H1 (cell line): ENCODE results near the gene KNCN. TPM values are rescaled to one million over a fixed set of nuclear protein-coding genes. Genes with fewer than 3 reads are reported as not detected.
A peak's percentile ranks its signal among the peaks of the same experiment; 100 is the strongest.

Experiments used
- CTCF ChIA-PET: fragments of 300-600 bp; sonication (Branson Sonifier 250); formaldehyde crosslinking; loops from one replicate; lab custom pipeline; 2021; ENCODE audit not compliant: partially characterized antibody; lab: Charles Lee
- POLR2A ChIA-PET: fragments of 300-600 bp; sonication (Branson Sonifier 250); formaldehyde crosslinking; loops from one replicate; lab custom pipeline; 2021; ENCODE audit warnings: inconsistent platforms; ENCODE audit not compliant: partially characterized antibody; lab: Charles Lee
- DNase-seq, 2 experiments: peaks; one replicate each; pipeline versions ENCODE4 v3.0.0 to v3.0.0-alpha.2; 2010 to 2022; ENCODE audit warnings: low spot score in 2 of 2, low read depth in 1 of 2, mixed read lengths in 1 of 2
- FAIRE-seq: peaks from 2 replicates; lab custom pipeline; 2011; peaks lifted over from hg19 to GRCh38; lab: Jason Lieb, UNC
- H2AFZ ChIP-seq: 2 replicates; pipeline ENCODE4 v1.8.1; 2012; ENCODE audit warnings: low read length, inconsistent platforms
- H2AK5ac ChIP-seq: 2 replicates; pipeline ENCODE4 v1.6.1; 2013; ENCODE audit warnings: low read depth, low read length
- H2BK120ac ChIP-seq: replicated peaks from 2 replicates; pipeline ENCODE3; 2013; ENCODE audit warnings: low read depth, low read length, inconsistent platforms
- H2BK12ac ChIP-seq: 2 replicates; pipeline ENCODE4 v1.6.1; 2013; ENCODE audit warnings: low read depth, low read length
- H2BK15ac ChIP-seq: 2 replicates; pipeline ENCODE4 v1.6.1; 2013; ENCODE audit warnings: low read length
- H2BK20ac ChIP-seq: 2 replicates; pipeline ENCODE4 v1.6.1; 2013; ENCODE audit warnings: low read length
- H2BK5ac ChIP-seq: 2 replicates; pipeline ENCODE4 v1.6.1; 2013; ENCODE audit warnings: low read depth, low read length
- H3K14ac ChIP-seq: 2 replicates; pipeline ENCODE4 v1.6.1; 2013; ENCODE audit warnings: inconsistent platforms; ENCODE audit not compliant: insufficient read length
- H3K18ac ChIP-seq: 2 replicates; pipeline ENCODE4 v1.6.1; 2013; ENCODE audit warnings: low read length; ENCODE audit errors: extremely low read depth
- H3K23ac ChIP-seq: 2 replicates; pipeline ENCODE4 v1.6.1; 2013; ENCODE audit warnings: inconsistent platforms; ENCODE audit not compliant: insufficient read length
- H3K23me2 ChIP-seq: 2 replicates; pipeline ENCODE4 v1.6.1; 2013; ENCODE audit warnings: low read depth, low read length
- H3K27ac ChIP-seq: 2 replicates; pipeline ENCODE4 v1.6.1; 2011; ENCODE audit warnings: low read depth, low read length, inconsistent platforms
- H3K27me3 ChIP-seq, 4 experiments: replicated peaks in 1 of 4; 1 replicate in 1 of 4; 2 replicates in 3 of 4; pipeline versions ENCODE4 v1.6.1 to v1.8.1; 2011 to 2013; ENCODE audit warnings: low read length in 3 of 4, mild to moderate bottlenecking in 3 of 4, inconsistent platforms in 2 of 4, mixed read lengths in 2 of 4, moderate library complexity in 1 of 4; ENCODE audit not compliant: control insufficient read depth in 3 of 4, insufficient read depth in 3 of 4; ENCODE audit errors: extremely low read depth in 1 of 4
- H3K36me3 ChIP-seq, 4 experiments: 2 replicates each; pipeline versions ENCODE4 v1.6.1 to v1.8.1; 2011 to 2013; ENCODE audit warnings: mild to moderate bottlenecking in 4 of 4, low read length in 3 of 4, moderate library complexity in 2 of 4, control low read depth in 1 of 4, inconsistent platforms in 1 of 4; ENCODE audit not compliant: insufficient read depth in 4 of 4, control insufficient read depth in 2 of 4
- H3K4ac ChIP-seq: replicated peaks from 2 replicates; pipeline ENCODE3; 2013; ENCODE audit warnings: low read length, low read depth, mixed read lengths, inconsistent platforms; ENCODE audit not compliant: insufficient read length
- H3K4me1 ChIP-seq, 4 experiments: replicated peaks in 1 of 4; 1 replicate in 1 of 4; 2 replicates in 3 of 4; pipeline versions ENCODE4 v1.6.1 to v1.8.1; 2011 to 2013; ENCODE audit warnings: low read length in 3 of 4, inconsistent platforms in 2 of 4, mixed read lengths in 1 of 4; ENCODE audit not compliant: insufficient read depth in 4 of 4, control insufficient read depth in 3 of 4
- H3K4me2 ChIP-seq, 2 experiments: 2 replicates each; pipeline versions ENCODE4 v1.6.1 to v1.8.1; 2011 to 2013; ENCODE audit warnings: low read depth in 2 of 2, low read length in 2 of 2, control low read depth in 1 of 2, inconsistent platforms in 1 of 2, mild to moderate bottlenecking in 1 of 2; ENCODE audit not compliant: insufficient read depth in 1 of 2
- H3K4me3 ChIP-seq, 4 experiments: fragments of 200-600, 300-600 bp in 1 of 4; sonication (generic), shearing (Covaris generic), sonication (Bioruptor Twin) in 1 of 4; 2 replicates each; pipeline versions ENCODE4 v1.5.1 to v1.8.1; 2011 to 2016; ENCODE audit warnings: low read length in 4 of 4, low read depth in 3 of 4, control low read depth in 2 of 4, inconsistent platforms in 2 of 4, mild to moderate bottlenecking in 2 of 4, mixed read lengths in 1 of 4, moderate library complexity in 1 of 4; ENCODE audit not compliant: insufficient read depth in 2 of 4; ENCODE audit errors: extremely low read depth in 1 of 4
- H3K56ac ChIP-seq: replicated peaks from 2 replicates; pipeline ENCODE3; 2013; ENCODE audit warnings: low read depth, mild to moderate bottlenecking, mixed read lengths, low read length, inconsistent platforms; ENCODE audit not compliant: insufficient read length
- H3K79me1 ChIP-seq: 2 replicates; pipeline ENCODE4 v1.6.1; 2013; ENCODE audit warnings: low read depth, low read length, control low read depth
- H3K79me2 ChIP-seq, 2 experiments: 2 replicates each; pipeline versions ENCODE4 v1.6.1 to v1.8.1; 2012 to 2013; ENCODE audit warnings: low read length in 2 of 2, mild to moderate bottlenecking in 2 of 2, inconsistent platforms in 1 of 2; ENCODE audit not compliant: insufficient read depth in 2 of 2, control insufficient read depth in 1 of 2
- H3K9ac ChIP-seq, 4 experiments: replicated peaks in 1 of 4; 1 replicate in 1 of 4; 2 replicates in 3 of 4; pipeline versions ENCODE4 v1.6.1 to v1.8.1; 2011 to 2013; ENCODE audit warnings: low read depth in 3 of 4, low read length in 3 of 4, control low read depth in 2 of 4, mild to moderate bottlenecking in 2 of 4, moderate library complexity in 2 of 4, inconsistent platforms in 1 of 4; ENCODE audit errors: extremely low read depth in 1 of 4
- H3K9me3 ChIP-seq, 2 experiments: 2 replicates each; pipeline versions ENCODE4 v1.6.1 to v1.8.1; 2012 to 2013; ENCODE audit warnings: mild to moderate bottlenecking in 2 of 2, moderate library complexity in 2 of 2, control low read depth in 1 of 2, inconsistent platforms in 1 of 2, low read depth in 1 of 2, low read length in 1 of 2, mixed read lengths in 1 of 2; ENCODE audit not compliant: insufficient read depth in 2 of 2
- H4K20me1 ChIP-seq, 2 experiments: replicated peaks in 1 of 2; 2 replicates each; pipeline versions ENCODE3 to v1.8.1; 2011 to 2013; ENCODE audit warnings: inconsistent platforms in 2 of 2, low read length in 2 of 2, mild to moderate bottlenecking in 1 of 2; ENCODE audit not compliant: insufficient read depth in 2 of 2, control insufficient read depth in 1 of 2
- H4K5ac ChIP-seq: 2 replicates; pipeline ENCODE4 v1.6.1; 2013; ENCODE audit warnings: low read length, low read depth, mixed read lengths, inconsistent platforms; ENCODE audit not compliant: insufficient read length
- H4K8ac ChIP-seq: 2 replicates; pipeline ENCODE4 v1.8.0; 2013; ENCODE audit warnings: mild to moderate bottlenecking, moderate library complexity, low read length, inconsistent platforms; ENCODE audit not compliant: insufficient read depth; ENCODE audit errors: extremely low read depth
- H4K91ac ChIP-seq: replicated peaks from 2 replicates; pipeline ENCODE3; 2013; ENCODE audit warnings: low read length, mixed read lengths, inconsistent platforms; ENCODE audit not compliant: insufficient read length
- CTCF ChIP-seq, 3 experiments: IDR thresholded peaks; 1 replicate in 2 of 3; 2 replicates in 1 of 3; pipeline versions ENCODE4 v1.5.1 to v1.6.1; 2011; ENCODE audit warnings: low read length in 3 of 3, mild to moderate bottlenecking in 3 of 3, inconsistent platforms in 2 of 3, low read depth in 1 of 3, moderate library complexity in 1 of 3; ENCODE audit not compliant: insufficient read depth in 1 of 3; ENCODE audit errors: control extremely low read depth in 1 of 3
- KDM1A ChIP-seq: fragments of 200-600, 300-600 bp; sonication (generic); IDR thresholded peaks from 2 replicates; pipeline ENCODE4 v1.7.1; 2016; ENCODE audit warnings: mild to moderate bottlenecking, low read length, borderline replicate concordance
- RAD21 ChIP-seq, 2 experiments: IDR thresholded peaks in 1 of 2; conservative IDR thresholded peaks in 1 of 2; 2 replicates each; pipeline ENCODE4 v1.6.1; 2011; ENCODE audit warnings: low read depth in 2 of 2, low read length in 2 of 2, improper control_type of control experiment in 1 of 2, inconsistent platforms in 1 of 2, mild to moderate bottlenecking in 1 of 2, moderate library complexity in 1 of 2
- RXRA ChIP-seq: IDR thresholded peaks from 2 replicates; pipeline ENCODE4 v1.6.1; 2011; ENCODE audit warnings: low read depth, mild to moderate bottlenecking, low read length, moderate library complexity; ENCODE audit not compliant: insufficient read depth
- SIN3A ChIP-seq, 2 experiments: IDR thresholded peaks in 1 of 2; conservative IDR thresholded peaks in 1 of 2; 2 replicates each; pipeline ENCODE4 v1.6.1; 2011 to 2012; ENCODE audit warnings: low read length in 2 of 2, improper control_type of control experiment in 1 of 2, low read depth in 1 of 2, mild to moderate bottlenecking in 1 of 2
- TBP ChIP-seq: IDR thresholded peaks from 2 replicates; pipeline ENCODE4 v1.6.1; 2011; ENCODE audit warnings: low read depth, low read length, improper control_type of control experiment
- TCF12 ChIP-seq: IDR thresholded peaks from 2 replicates; pipeline ENCODE4 v1.6.1; 2011; ENCODE audit warnings: low read depth, mild to moderate bottlenecking, low read length
- ZNF274 ChIP-seq: IDR thresholded peaks from 2 replicates; pipeline ENCODE4 v1.7.0; 2012; ENCODE audit warnings: low read length, borderline replicate concordance; ENCODE audit errors: extremely low read depth
- WGBS, 2 experiments: shearing (Covaris generic) in 1 of 2; methylation state at CpG; one replicate each; pipeline versions ENCODE4 v1.1.6 to v1.1.7; 2013 to 2015; ENCODE audit warnings: low lambda C conversion rate in 2 of 2, mixed read lengths in 2 of 2, inconsistent platforms in 1 of 2, low coverage in 1 of 2, missing lambda C conversion rate in 1 of 2; ENCODE audit not compliant: insufficient replicate concordance in 2 of 2, insufficient coverage in 1 of 2, insufficient read length in 1 of 2; ENCODE audit errors: extremely low coverage in 1 of 2, missing lambda C conversion rate in 1 of 2; 5-methylcytosine and 5-hydroxymethylcytosine counted together
- polyA plus RNA-seq, 7 experiments: library from polyadenylated mRNA; depleted of rRNA in 3 of 7; stranded (reverse) in 5 of 7; unstranded in 2 of 7; fragments of >200 nt in 5 of 7; fragments of 200-250 nt in 2 of 7; gene quantifications; 1 replicate in 5 of 7; 2 replicates in 1 of 7; 4 replicates in 1 of 7; pipeline versions ENCODE4 v1.2.1 to v1.2.3, GENCODE V29; 2011 to 2013; ENCODE audit warnings: missing spikeins in 2 of 7, mixed read lengths in 2 of 7
- total RNA-seq: library from RNA; stranded (reverse); fragmentation: NEBNext Ultra II Directional; extraction: Animal tissue kit (Norgen Biotek cat#: 25700); gene quantifications from 2 replicates; pipeline ENCODE4 v1.2.1, GENCODE V29; 2021

The KNCN gene
- total and polyA plus RNA-seq, 2 of the 8 experiments (the other 6 are each of a cell fraction or from before 2014, with no cell fraction given) = not detected

- Histone ChIP-seq H3K4me3 (no peak overlapping the region), H2AK5ac (no peak overlapping the region), H4K91ac (no peak overlapping the region), H4K8ac (no peak overlapping the region), H3K9ac (no peak overlapping the region), H3K27ac (no peak overlapping the region), H3K27me3 (peaks cover 28 to 92% (median 74%) of the 10 kb centered on the region in 4 experiments), H4K5ac (no peak overlapping the region), H3K4me2 (0 out of 4 replicates have a peak overlapping the region, but pooled peaks of 1 of the 2 experiments have one; percentile 26), H3K79me1 (no peaks in the 10 kb centered on the region), H3K23ac (no peak overlapping the region), H3K36me3 (no peaks in the 10 kb centered on the region), H2BK15ac (peak overlapping the region; percentile 31; the same call in 1 of the 2 replicates), H3K79me2 (no peaks in the 10 kb centered on the region), H3K18ac (no peak overlapping the region), H4K20me1 (peaks cover 2 to 3% of the 10 kb centered on the region in 2 experiments), H3K4ac (no peak overlapping the region), H2BK5ac (no peak overlapping the region), H2BK120ac (no peak overlapping the region), H2AFZ (no peak overlapping the region), H3K4me1 (peaks cover 5 to 13% (median 9%) of the 10 kb centered on the region in 4 experiments), H3K23me2 (peaks cover 7% of the 10 kb centered on the region; the same call in 1 of the 2 replicates), H3K14ac (no peak overlapping the region)
- ChIA-PET POLR2A (interaction anchor here (0.6 to 1.2 kb wide), 4 partner anchors 12 to 87 kb away, joined by 3 to 5 read pairs (median 4); no protein-coding TSS in a partner anchor), CTCF (interaction anchor here (0.6 to 25.0 kb wide), 23 partner anchors 11 to 217 kb away, joined by 3 to 1068 read pairs (median 4); partner anchors contain the start of genes DMBX1, KNCN and MKNK1)
- WGBS, 2 experiments = 51% methylated on average over 6 of the region's 6 CpGs; no CpG with 5 or more reads in 1 of the 2 experiments
- no peak for DNase-seq
- FAIRE-seq = no peak
- no peak for TF ChIP-seq SIN3A (conservative IDR thresholded peaks at IDR 0.05 in 1 of 2, IDR thresholded peaks at IDR 0.05 in 1 of 2; ENCODE audit: low read depth in 1 of 2, low read length in 2 of 2)
- TF ChIP-seq RAD21 (IDR thresholded peaks at IDR 0.05 in 1 of 2, conservative IDR thresholded peaks at IDR 0.05 in 1 of 2; ENCODE audit: low read depth in 2 of 2, low read length in 2 of 2) = peak; percentile 33 to 41; a peak in 3 of 4 replicates
- TF ChIP-seq RXRA = no peak
- TF ChIP-seq ZNF274 = no peak
- no peak for TF ChIP-seq TBP
- TF ChIP-seq CTCF (IDR thresholded peaks at IDR 0.05; ENCODE audit: control extremely low read depth in 1 of 3, insufficient read depth in 1 of 3, low read depth in 1 of 3, low read length in 3 of 3) = peak in 2 of 3 experiments; percentile 33 to 42; a peak in 3 of 4 replicates
- no peak for TF ChIP-seq TCF12
- TF ChIP-seq KDM1A = no peak
- TF ChIP-seq, all 59 proteins: peak for 2
- no peak overlapping the region for H3K56ac ChIP-seq
- no peaks in the 10 kb centered on the region for H3K9me3 ChIP-seq
- no peak overlapping the region for H2BK20ac ChIP-seq
- no peak overlapping the region for H2BK12ac ChIP-seq
Measured at GRCh38 chr1:46530791-46531409, 20.5 kb downstream of the KNCN start.
